ENCODE measurements around the gene MED9.
A peak's percentile ranks its signal among the peaks of the same experiment; 100 is the strongest.
"Not testable (repeated sequence)": the region's sequence is repeated elsewhere in the genome, so short reads cannot be mapped to it uniquely, and the experiment has no call there.

Gene MED9, protein sequence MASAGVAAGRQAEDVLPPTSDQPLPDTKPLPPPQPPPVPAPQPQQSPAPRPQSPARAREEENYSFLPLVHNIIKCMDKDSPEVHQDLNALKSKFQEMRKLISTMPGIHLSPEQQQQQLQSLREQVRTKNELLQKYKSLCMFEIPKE

DNA sequence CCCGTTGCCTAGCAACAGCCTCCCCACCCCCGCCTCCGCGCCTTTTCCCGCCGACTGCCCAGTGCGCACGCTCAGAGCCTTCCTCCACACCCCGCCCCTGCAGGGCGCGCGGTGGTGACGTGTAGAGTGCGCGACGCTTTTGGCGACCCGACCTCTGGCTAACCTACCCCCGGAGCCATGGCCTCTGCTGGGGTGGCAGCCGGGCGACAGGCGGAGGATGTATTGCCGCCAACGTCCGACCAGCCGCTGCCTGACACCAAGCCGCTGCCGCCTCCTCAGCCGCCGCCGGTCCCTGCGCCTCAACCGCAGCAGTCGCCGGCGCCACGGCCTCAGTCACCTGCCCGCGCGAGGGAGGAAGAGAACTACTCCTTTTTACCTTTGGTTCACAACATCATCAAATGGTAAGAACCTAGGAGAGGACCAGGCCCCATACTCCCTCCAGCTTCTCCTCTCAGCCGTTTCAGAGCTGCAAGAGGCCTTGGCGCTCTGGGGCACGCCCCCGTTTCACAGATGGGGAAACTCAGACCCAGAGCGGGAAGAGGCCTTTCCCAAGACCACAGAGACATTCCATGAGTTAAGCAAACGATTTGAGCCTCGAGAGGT is at the start of gene MED9:
Gene MED9, plus strand, starts transcription at position 136 of the 603 bp plus-strand sequence. Its CDS starts 42 bp downstream, at position 178.
- peak; percentile 68 for DNase-seq

DNA sequence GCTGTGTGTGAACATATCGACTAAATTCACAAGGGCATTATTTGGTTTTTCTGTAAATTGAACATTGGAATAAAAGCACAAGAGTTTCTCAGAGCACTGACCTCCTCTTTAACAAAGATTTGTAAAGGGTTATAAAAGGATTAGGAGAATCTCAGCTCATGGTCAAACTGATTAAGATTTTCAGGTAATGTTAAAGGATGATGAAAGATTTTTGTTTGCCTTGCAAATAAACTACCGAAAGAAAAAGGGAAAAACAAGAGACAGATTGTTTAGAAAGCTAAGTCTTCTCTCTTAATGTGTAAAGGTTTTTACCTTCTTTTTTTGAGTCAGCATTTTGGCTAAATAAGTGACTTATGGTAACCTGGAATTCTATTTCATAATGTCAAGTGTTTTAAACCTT is 47.6 kb upstream of the MED9 start:
- DNase-seq = no peak

DNA sequence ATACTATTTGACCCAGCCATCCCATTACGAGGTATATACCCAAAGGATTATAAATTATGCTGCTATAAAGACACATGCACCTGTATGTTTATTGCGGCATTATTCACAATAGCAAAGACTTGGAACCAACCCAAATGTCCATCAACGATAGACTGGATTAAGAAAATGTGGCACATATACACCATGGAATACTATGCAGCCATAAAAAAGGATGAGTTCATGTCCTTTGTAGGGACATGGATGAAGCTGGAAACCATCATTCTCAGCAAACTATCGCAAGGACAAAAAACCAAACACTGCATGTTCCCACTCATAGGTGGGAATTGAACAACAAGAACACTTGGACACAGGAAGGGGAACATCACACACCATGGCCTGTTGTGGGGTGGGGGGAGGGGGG is 45.9 kb upstream of the MED9 start:
- DNase-seq = not testable (repeated sequence)

DNA sequence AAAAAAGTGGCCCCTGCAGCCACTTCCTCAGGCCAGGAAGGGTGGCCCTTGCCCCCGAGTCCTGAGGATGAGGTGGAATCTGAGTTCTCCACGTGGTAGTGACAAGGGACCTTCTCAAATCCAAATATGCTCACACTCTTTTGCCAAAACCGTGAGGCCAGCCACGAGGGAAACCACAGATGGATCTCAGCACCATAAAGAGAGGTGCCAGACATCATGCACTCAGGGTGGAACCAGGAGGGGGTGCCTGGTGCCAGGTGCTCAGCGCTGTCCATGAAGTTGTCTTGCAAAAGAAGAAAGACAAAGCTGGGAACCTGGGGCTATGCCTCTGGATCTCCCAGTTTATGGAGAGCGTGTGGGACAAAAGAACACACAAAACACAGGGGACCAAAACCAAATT is 45.2 kb upstream of the MED9 start:
- no peak for DNase-seq

DNA sequence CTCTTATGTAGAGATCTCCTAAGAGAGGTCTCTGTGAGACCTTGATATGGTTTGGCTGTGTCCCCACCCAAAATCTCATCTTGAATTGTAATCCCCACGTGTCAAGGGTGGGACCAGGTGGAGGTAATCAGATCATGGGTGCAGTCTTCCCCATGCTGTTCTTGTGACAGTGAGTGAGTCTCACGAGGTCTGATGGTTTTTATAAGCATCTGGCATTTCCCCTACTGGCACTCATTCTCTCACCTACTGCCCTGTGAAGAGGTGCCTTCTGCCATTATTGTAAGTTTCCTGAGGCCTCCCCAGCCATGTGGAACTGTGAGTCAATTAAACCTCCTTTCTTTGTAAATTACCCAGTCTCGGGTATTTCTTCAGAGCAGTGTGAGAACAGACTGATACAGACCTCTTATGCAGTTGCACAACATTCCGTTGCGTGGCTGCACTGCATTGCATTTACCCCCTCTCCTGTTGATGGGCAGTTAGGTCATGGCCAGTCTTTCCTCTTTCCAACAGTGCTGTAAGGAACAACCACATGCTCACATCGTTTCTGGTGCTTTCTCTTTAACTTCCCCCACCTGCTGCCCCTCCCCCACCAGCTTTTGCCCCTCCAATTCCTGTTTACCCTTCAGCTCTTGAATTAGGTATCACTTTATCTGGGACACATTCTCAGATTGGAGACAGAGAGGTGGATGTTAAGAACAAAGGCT is 43.6 kb upstream of the MED9 start:
- DNase-seq = no peak

DNA sequence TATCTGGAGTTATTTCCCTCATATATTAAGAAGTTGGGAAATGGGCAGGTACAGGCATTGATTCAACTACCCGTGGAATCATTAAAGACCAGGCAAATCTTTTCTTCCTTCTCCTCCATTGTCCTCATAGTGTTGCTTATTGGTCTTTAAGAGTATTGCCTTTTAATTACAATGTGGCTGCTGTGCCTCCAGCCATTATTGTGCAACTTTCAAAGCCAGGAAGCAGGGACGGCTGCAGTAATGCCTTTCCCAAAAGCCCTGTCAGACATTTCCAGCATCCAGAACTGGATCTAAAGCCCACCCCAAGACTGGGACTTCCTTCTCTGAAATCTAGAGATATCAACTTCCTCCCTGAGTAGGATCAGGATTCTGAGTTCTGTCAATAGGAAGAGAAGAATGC is 42.3 kb upstream of the MED9 start:
- no peak for DNase-seq

DNA sequence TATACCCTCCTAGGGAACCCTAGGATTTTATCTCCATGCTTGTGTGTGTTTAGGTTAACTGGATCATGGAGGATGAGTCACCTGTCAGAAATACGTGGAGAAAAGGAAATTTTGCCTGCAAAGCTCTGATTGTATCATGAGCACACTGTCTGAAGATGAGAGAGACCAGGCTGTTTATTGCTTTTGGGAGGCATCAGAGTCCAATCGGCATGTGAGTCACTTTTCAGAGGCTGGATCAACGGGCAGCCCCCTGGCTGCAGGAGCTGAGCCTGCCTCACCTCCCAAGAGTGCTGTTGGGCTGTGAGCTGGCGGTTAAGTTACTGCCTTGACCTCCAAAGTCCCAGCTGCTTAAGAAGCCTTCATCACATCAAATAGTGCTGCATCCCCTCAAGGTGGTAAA is 41.5 kb upstream of the MED9 start:
- no peak for DNase-seq

DNA sequence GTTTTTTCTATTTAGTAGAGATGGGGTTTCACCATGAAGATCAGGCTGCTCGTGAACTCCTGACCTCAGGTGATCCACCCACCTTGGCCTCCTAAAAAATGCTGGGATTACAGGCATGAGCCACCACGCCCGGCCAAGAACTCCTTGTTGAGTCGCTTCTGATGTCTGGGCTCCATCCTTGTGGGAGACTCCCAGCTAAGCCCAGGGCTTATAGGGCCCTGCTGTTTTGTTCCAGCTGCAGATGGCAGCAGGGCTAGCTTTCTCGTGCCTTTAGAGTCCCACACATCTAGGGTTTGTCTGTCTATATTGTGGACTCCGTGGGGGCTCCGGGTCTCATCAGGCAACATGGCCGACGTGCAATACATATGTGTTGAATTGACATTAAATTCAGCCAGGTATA is 39.3 kb upstream of the MED9 start:
- DNase-seq = no peak

DNA sequence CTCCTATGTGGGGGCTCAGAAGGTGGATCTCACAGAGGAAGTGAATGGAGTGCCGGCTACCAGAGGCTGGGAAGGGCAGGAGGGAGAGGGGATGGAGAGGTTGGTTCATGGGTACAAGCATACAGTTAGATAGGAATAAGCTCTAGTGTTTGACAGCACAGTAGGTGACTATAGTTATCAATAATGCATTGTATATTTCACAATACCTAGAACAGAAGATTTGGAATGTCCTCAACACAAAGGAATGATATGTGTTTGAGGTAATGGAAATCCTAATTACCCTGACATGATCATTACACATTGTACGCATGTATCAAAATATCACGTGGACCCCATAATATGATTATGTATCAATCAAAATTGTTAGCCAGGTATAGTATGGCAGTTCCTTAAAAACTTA is 38.9 kb upstream of the MED9 start:
- no peak for DNase-seq

DNA sequence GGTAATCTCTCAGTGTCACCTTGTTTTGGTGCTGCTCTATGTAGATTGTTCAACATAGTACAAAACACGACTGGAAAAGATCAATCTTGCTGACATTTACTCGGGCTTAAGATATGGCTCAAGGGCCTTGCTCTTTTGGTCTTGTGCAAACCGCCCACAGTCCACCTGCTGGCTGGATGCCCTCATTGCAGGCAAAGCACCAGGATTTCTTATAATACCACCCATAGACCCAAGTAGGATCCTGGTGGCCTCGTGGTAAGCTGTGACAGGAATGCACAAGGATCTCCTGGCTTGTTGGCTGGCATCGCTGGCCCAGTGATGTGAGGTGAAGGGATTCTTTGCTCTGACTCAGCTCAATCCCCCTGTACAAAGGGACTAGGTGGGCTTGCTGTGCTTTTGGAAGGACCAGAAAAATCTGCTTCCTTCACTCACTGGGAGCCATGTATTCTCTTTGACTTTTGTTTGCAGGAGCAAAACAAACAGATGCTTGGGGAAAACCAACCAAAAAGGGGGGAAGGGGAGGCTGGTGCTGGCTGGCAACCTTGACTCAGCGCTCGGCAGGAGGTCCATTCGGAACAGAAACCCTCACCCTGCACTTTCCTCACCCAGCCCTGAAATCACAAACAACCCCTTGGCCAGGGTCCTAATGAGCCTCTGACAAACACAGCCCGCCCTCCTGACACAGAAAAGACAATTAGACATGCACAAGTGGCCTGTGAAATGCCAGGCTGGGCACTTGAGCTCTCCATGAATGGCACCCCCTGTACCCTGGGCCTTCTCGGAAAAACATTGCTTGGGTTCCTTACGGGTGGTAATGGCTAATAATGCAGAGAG is 36.6 kb upstream of the MED9 start:
- peak; percentile 85 for DNase-seq

DNA sequence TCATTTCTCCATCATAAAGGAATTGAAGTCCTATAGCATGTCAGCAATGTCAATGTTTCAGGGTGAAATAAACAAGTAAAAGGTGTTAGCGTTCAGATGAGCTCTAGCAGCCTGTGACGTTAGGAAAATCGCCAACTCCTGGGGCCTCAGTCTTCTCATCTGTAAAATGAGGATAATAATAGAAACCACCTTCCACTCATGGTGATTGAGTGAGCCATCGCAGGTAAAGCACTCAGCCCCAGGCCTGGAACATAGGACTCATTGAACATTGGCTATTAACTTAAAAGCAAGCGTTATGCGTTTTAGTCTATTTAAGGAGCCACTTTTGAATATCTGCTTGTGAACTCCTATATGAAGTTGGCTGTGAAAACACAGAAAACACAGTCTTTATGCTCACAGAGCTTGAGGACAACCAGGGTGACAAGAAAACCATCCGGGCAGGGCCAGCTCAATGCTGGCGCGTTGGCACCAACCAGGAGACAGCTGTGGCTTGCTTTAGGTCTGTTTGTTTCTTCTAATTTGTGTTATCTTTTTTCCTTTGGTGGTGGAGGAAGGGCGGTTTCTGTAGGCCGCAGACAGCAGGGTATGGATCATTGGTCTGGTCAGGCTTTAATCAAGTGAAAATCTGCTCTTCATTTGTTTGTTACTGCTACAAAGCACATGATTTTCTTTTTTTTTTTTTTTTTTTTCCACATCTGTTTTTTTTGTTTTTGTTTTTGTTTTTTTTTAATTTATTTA is 35.7 kb upstream of the MED9 start:
- DNase-seq = peak; percentile 32

DNA sequence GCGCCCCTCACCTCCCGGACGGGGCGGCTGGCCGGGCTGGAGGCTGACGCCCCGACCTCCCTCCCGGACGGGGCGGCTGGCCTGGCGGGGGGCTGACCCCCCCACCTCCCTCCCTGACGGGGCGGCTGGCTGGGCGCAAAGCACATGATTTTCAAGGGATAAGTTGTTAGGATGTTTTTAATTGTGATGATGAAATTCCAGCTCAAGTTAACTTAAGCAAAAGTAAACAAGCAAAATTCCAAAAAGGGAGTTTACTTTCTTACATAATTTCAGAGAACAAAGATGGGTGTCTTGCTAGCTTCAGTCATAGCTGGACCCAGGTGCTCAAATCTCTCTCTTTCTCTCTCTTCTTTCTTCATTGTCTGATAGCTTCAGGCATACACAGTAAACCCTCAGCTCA is 33.6 kb upstream of the MED9 start:
- no peak for DNase-seq

DNA sequence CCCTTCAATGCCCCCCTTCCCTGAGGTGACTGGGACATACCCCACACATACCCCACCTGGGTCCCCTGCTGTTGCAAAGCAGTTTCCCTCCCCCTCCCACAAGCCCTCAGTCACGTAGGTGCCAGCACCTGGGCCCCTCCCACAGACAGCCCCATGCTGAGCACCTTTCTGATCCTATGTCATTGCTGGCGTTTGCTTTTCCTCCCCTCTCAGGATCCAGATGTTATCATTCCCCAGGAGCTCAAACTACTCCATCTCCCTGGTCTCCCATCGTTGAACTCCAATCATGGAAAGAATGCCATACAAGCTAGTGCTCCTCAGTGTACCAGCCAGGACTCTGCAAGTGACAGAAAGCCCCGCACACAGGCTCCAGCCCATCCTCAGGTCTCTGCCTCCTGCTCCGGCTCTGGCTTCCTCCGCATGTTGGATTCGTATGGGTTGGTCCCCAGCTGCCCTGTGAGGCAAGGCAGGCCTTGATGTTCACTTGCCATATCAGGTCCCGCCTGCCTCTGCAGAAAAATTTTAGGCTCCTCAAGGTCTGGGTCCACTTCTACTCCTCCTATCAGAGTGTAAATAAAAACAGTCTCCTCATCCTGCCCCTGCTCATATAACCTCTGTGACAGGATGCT is 31.4 kb upstream of the MED9 start:
- DNase-seq = no peak

DNA sequence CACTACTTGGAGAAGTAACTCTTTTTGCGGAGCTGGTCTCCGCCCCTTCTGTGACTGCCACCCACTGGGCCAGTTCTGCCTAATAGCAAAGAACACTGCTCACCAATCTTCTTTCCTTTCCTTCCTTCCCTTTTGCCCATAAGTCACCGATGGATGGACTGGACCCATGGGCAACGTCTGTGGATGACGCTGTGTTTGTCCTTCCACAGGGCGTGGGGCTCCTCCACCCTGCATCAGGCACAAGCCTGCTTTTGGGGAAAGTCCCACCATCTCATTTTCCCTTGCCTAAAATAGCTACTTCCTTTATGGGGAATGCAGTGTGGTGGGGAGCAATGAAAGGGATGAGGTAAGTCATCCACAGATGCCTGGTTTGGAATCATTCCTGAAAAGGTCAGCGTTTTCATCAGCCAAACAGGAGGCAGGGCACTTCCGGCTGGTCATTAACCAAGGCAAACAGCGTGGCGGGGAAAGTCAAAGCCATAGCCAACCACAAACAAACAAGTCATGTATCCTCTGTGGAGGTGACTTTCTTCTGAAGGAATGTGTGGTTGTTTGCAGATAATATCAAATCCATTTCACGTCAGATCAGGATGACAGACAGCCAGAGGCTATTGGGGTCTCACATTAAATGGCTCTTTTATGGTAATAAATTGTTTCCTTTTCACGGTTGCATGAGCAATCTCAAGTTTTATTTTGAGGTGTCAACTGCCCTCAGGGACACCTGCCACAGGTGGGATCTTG is 30.7 kb upstream of the MED9 start:
- peak; percentile 62 for DNase-seq

DNA sequence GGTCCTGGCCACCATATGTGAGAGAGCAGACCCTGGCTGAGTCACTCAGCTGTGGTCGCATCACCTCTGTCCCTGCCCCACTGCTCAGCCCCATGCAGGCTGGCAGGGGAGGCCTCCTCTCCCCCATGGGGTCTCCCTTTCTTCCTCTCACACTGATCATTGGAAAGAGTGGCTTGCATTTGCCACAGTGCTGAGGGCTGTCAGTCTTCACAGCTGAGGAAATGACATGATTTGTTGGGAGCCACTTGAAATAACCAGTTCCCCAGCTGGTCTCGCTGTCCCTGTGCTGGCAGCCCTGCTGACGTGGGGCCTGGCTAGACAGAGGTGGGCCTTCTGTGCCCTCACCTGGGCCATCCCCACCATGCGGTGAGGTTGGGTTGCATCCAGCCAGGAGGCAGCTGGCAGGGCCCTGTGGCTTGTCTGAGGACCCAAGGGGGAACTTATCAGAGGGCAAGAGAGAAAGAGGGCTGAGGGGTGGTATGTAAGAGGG is 30.1 kb upstream of the MED9 start:
- no peak for DNase-seq

DNA sequence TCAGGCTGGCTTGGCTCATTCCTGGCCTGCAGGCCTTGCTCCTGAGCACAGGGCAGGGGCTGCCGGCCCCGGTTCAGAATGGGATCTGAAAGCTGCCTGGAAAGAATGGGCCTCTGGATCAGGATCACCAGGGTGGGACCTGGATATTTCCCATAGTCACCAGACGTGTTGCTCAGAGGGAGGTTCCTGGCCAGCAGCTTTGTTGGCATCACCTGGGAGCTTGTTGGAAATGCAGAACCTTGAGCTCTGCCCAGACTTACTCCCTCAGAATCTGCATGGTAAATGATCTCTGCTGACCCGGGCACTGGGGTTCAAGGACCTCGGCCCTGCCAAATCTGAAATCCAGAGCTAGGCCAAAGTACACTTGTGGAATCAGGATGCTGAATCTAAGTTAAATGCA is 29.5 kb upstream of the MED9 start:
- no peak for DNase-seq

DNA sequence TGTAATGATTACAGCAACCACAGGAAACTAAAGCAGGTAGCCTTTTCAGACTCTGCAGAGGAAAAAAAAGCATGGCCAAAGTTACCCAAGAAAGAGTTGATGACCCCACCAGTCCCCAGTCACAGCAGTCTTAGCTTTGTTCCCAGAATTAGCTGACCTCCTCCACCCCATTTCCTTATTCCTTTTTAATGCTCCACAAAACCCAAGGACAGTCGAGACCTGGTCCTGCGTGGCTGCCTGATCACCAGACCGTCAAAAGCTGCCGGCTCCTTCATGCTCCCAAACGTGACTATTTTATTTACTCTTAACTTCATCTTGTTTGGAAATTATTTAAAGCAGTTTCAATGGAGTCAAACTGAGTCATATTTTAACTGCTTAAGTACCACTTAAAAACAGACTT is 28.7 kb upstream of the MED9 start:
- no peak for DNase-seq

DNA sequence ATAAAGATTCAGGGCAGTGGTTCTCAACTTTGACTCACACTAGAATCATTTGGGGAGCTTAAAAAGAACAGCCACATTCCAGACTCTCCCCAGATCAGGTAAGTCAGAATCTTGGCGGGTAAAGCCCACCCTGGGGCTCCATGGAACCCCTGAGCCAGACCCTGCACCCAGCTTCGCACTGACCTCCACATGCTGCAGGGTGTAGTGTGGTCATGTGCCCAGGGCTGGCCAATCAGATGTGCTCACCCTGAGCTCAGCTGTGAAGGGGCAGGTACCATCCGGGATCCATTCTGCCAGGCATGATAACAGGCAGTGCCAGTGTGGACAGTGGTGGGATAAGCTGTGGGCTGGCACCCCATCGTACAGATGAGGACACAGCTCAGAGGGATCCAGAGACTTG is 28.1 kb upstream of the MED9 start:
- no peak for DNase-seq

DNA sequence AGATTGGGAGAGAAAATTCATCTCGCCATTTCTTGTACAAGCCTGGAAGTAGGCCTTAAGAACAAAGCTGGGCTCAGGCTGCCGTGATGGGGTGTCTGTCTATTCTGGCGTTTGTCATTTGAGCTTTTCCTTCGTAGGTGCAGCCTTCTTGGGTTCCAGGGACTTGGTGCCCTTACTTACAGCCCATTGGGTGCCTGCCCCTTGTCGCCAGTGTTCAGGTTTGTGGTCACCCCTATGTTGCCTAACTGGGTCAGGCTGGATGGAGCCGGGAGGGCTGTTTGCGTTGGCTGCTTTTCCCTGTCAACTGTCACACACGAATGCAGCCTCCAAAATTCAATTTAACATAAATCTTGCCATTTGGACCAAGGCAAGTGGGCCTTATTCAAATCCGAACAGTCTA is 23.7 kb upstream of the MED9 start:
- no peak for DNase-seq

DNA sequence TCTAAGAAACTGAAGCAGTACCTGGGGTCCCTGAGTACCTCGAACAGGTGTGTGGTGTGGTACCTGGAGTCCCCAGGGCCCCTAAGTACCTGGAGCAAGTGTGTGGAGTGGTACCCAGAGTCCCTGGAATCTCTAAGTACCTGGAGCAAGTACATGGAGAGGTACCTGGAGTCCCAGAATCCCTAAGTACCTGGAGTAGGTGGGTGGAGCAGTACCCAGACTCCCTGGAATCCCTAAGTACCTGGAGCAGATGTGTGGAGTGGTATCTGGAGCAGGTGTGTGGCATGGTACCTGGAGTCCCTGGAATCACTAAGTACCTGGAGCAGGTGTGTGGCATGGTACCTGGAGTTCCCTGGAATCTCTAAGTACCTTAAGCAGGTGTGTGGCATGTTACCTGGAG is 22.5 kb upstream of the MED9 start:
- DNase-seq = no peak

DNA sequence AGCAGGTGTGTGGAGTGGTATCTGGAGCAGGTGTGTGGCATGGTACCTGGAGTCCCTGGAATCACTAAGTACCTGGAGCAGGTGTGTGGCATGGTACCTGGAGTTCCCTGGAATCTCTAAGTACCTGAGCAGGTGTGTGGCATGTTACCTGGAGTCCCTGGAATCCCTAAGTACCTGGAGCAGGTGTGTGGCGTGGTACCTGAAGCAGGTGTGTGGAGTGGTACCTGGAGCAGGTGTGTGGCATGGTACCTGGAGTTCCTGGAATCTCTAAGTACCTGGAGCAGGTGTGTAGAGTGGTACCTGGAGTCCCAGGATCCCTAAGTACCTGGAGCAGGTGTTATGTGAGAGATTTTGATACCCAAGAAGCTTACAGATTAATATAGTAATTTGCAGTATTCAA is 22.1 kb upstream of the MED9 start:
- DNase-seq = peak; percentile 24

DNA sequence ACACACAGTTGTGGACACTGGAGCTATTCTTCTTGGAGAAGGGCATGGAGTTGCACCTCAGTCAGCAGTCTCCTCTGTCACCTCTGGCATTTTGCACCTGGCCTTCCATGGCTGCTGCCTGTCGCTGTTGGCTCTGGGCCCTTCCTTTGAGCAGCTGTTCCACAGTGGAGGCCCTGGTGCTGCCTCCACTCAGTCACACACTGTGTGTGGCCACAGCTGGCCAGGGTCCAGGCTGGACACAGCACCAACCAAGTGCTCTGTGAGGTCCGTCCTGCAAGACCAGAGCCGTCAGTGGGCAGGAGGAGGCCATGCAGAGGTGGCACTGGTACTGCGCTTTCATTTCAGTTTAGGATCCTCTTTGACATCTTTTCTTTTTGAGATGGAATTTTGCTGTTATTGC is 21.6 kb upstream of the MED9 start:
- no peak for DNase-seq
